Smooth muscle cell (in vitro differentiated cells): ENCODE results near the gene NKAIN2. TPM values are rescaled to one million over a fixed set of nuclear protein-coding genes. Genes with fewer than 3 reads are reported as not detected.

Source experiments
- DNase-seq: peaks from one replicate; lab custom pipeline; 2025; ENCODE audit not compliant: unreplicated experiment; lab: John Stamatoyannopoulos, UW
- H2AFZ ChIP-seq: fragments of 200-600 bp; sonication (generic); 2 replicates; pipeline ENCODE4 v1.6.0; 2016; ENCODE audit warnings: antibody characterized with exemption, low read depth, mild to moderate bottlenecking
- H3F3A ChIP-seq: fragments of 200-600 bp; sonication (generic); 2 replicates; pipeline ENCODE4 v1.6.0; 2017; ENCODE audit warnings: antibody characterized with exemption, low read depth
- H3K27ac ChIP-seq: fragments of 200-600 bp; sonication (generic); 2 replicates; pipeline ENCODE4 v1.5.1; 2016; ENCODE audit warnings: low read depth, mild to moderate bottlenecking
- H3K27me3 ChIP-seq: fragments of 200-600 bp; sonication (generic); 2 replicates; pipeline ENCODE4 v1.6.1; 2016; ENCODE audit warnings: low read depth, mild to moderate bottlenecking
- H3K36me3 ChIP-seq: fragments of 200-600 bp; sonication (generic); 2 replicates; pipeline ENCODE4 v1.5.1; 2016; ENCODE audit warnings: low read depth
- H3K4me1 ChIP-seq: fragments of 200-600 bp; sonication (generic); 2 replicates; pipeline ENCODE4 v1.5.1; 2016; ENCODE audit warnings: low read depth
- H3K4me2 ChIP-seq: fragments of 200-600 bp; sonication (generic); 2 replicates; pipeline ENCODE4 v1.6.0; 2016; ENCODE audit warnings: mild to moderate bottlenecking
- H3K4me3 ChIP-seq: fragments of 200-600 bp; sonication (generic); 2 replicates; pipeline ENCODE4 v1.5.1; 2016; ENCODE audit warnings: mild to moderate bottlenecking
- H3K79me2 ChIP-seq: fragments of 200-600 bp; sonication (generic); 2 replicates; pipeline ENCODE4 v1.6.0; 2016; ENCODE audit warnings: low read depth, mild to moderate bottlenecking
- H3K9ac ChIP-seq: fragments of 200-600 bp; sonication (generic); 2 replicates; pipeline ENCODE4 v1.6.0; 2016; ENCODE audit warnings: low read depth
- H3K9me3 ChIP-seq: fragments of 200-600 bp; sonication (generic); replicated peaks from 2 replicates; pipeline ENCODE4 v1.5.1; 2016; ENCODE audit warnings: low read depth
- H4K20me1 ChIP-seq: fragments of 200-600 bp; sonication (generic); 2 replicates; pipeline ENCODE4 v1.6.0; 2016; ENCODE audit warnings: low read depth
- WGBS: methylation state at CpG from one replicate; pipeline ENCODE4 v1.1.7; 2016; ENCODE audit warnings: low lambda C conversion rate; 5-methylcytosine and 5-hydroxymethylcytosine counted together
- polyA plus RNA-seq: library from polyadenylated mRNA; unstranded; fragments of >200 nt; fragmentation: Nextera tagmentation; extraction: Ambion mirVana; gene quantifications from 2 replicates; pipeline ENCODE4 v1.2.1, GENCODE V29; 2016
- total RNA-seq: library from RNA; depleted of rRNA; stranded (reverse); fragments of >200 nt; gene quantifications from 2 replicates; pipeline ENCODE4 v1.2.3, GENCODE V29; 2014
- TF ChIP-seq, protein P1 (sequence below): fragments of 200-600 bp; sonication (generic); IDR thresholded peaks from 2 replicates; pipeline ENCODE4 v1.5.1; 2017; ENCODE audit warnings: borderline replicate concordance, mild to moderate bottlenecking, antibody characterized with exemption; ENCODE audit not compliant: insufficient read depth, poor library complexity, severe bottlenecking

Gene NKAIN2
- total and polyA plus RNA-seq, 2 experiments from 2014 or later = 0.09 TPM; not detected in 1

DNA sequence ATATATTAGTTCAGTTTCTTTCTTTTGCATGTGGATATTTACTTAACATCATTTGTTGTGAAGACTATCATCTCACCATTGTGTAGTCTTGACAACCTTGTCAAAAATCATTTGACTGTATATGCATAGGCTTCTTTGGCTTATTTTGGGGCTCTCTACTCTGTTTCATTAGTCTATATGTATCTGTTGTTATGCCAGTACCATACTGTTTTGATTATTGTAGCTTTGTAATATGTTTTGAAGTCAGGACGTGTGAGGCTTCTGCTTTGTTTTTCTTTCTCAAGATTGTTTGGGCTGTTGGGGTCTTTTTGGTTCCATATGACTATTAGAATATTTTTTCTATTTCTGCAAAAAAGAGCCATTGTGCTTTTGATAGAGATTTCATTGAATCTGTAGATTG lies 870.4 kb downstream of the NKAIN2 start:
- H3K4me1 ChIP-seq = no peaks in the 10 kb centered on the region
- TF ChIP-seq, protein P1, sequence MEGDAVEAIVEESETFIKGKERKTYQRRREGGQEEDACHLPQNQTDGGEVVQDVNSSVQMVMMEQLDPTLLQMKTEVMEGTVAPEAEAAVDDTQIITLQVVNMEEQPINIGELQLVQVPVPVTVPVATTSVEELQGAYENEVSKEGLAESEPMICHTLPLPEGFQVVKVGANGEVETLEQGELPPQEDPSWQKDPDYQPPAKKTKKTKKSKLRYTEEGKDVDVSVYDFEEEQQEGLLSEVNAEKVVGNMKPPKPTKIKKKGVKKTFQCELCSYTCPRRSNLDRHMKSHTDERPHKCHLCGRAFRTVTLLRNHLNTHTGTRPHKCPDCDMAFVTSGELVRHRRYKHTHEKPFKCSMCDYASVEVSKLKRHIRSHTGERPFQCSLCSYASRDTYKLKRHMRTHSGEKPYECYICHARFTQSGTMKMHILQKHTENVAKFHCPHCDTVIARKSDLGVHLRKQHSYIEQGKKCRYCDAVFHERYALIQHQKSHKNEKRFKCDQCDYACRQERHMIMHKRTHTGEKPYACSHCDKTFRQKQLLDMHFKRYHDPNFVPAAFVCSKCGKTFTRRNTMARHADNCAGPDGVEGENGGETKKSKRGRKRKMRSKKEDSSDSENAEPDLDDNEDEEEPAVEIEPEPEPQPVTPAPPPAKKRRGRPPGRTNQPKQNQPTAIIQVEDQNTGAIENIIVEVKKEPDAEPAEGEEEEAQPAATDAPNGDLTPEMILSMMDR = no peak
- 70% methylated on average over 1 of the region's 1 CpG for WGBS
- H2AFZ ChIP-seq = no peak overlapping the region
- no peak overlapping the region for H3K4me2 ChIP-seq
- no peaks in the 10 kb centered on the region for H3F3A ChIP-seq
- no peaks in the 10 kb centered on the region for H4K20me1 ChIP-seq
- H3K27me3 ChIP-seq = no peaks in the 10 kb centered on the region
- H3K4me3 ChIP-seq = no peak overlapping the region
- H3K79me2 ChIP-seq = no peaks in the 10 kb centered on the region
- H3K9me3 ChIP-seq = peaks cover 16% of the 10 kb centered on the region
- H3K27ac ChIP-seq = no peak overlapping the region
- H3K36me3 ChIP-seq = no peaks in the 10 kb centered on the region
- H3K9ac ChIP-seq = no peak overlapping the region
- DNase-seq = no peak

DNA sequence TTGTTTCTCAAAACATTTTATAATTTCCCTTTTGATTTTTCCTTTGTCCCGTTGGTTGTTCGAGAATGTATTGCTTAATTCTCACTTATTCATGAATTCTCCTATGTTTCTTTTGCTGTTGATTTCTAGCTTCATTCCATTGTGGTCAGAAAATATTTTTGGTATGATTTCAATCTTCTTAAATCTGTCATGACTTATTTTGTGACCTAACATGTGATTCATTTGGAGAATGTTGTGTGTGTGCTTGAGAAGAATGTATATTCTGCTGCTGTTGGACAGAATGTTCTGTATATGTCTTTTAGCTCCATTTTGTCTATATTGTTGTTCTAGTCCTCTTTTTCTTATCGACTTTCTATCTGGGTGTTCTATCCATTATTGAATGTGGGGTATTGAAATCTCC lies 872.4 kb downstream of the NKAIN2 start:
- Histone ChIP-seq H4K20me1 (no peaks in the 10 kb centered on the region), H3K9me3 (peaks cover 16% of the 10 kb centered on the region), H3F3A (no peaks in the 10 kb centered on the region), H3K27me3 (no peaks in the 10 kb centered on the region), H3K79me2 (no peaks in the 10 kb centered on the region), H3K4me1 (no peaks in the 10 kb centered on the region), H3K9ac (no peak overlapping the region), H3K4me3 (no peak overlapping the region), H2AFZ (no peak overlapping the region), H3K27ac (no peak overlapping the region), H3K4me2 (no peak overlapping the region), H3K36me3 (no peaks in the 10 kb centered on the region)
- no peak for DNase-seq
- TF ChIP-seq, protein P1 = no peak
- 87% methylated on average over 3 of the region's 3 CpGs for WGBS

GRCh38 chr6:124677874-124678273 lies 874.2 kb downstream of the NKAIN2 start:
- H3K27ac ChIP-seq = no peak overlapping the region
- H3K79me2 ChIP-seq = no peaks in the 10 kb centered on the region
- no peak overlapping the region for H3K4me3 ChIP-seq
- H3K9me3 ChIP-seq = peaks cover 16% of the 10 kb centered on the region
- H3K27me3 ChIP-seq = no peaks in the 10 kb centered on the region
- no peaks in the 10 kb centered on the region for H3F3A ChIP-seq
- no peaks in the 10 kb centered on the region for H3K4me1 ChIP-seq
- H3K9ac ChIP-seq = no peak overlapping the region
- no peak for DNase-seq
- H3K4me2 ChIP-seq = no peak overlapping the region
- 59% methylated on average over 1 of the region's 1 CpG for WGBS
- H4K20me1 ChIP-seq = no peaks in the 10 kb centered on the region
- TF ChIP-seq, protein P1 = no peak
- H2AFZ ChIP-seq = no peak overlapping the region
- no peaks in the 10 kb centered on the region for H3K36me3 ChIP-seq

DNA sequence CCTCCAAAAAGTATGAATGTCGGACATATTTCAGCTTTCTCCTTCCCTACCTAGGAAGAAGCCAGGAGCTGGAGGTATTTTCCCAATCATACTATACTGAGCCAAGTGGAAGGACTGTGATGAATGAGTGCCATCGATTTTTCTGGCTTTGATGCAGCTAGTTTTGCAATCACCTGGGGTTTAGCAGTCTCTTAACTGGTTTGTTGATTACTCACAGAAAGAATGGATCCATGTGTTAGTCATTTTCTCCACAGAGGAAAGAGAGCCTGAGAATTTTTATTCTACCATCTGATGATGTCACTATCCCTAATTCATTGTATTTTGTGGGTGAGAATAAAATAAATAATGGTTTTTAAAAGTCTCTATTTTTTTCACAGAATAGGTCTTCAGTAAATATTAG lies 875.7 kb downstream of the NKAIN2 start:
- WGBS = 90% methylated on average over 2 of the region's 2 CpGs
- TF ChIP-seq, protein P1 = no peak
- Histone ChIP-seq H3K27me3 (no peaks in the 10 kb centered on the region), H3K4me3 (no peak overlapping the region), H3K4me1 (no peaks in the 10 kb centered on the region), H4K20me1 (no peaks in the 10 kb centered on the region), H3K9ac (no peak overlapping the region), H2AFZ (no peak overlapping the region), H3K27ac (no peak overlapping the region), H3F3A (no peaks in the 10 kb centered on the region), H3K4me2 (no peak overlapping the region), H3K36me3 (no peaks in the 10 kb centered on the region), H3K9me3 (peaks cover 8% of the 10 kb centered on the region), H3K79me2 (no peaks in the 10 kb centered on the region)
- no peak for DNase-seq
